Stimulated activated effector memory CD8-positive, alpha-beta T cell treated with anti-CD3 and anti-CD28 coated beads, Interleukin-12 subunit alpha, Interleukin-12 subunit beta, amount 100 ng/mL, for 72 hours (primary cell): Measurements from ENCODE around the gene HELZ.

Experiments
- ATAC-seq: fragments of 150-1000 bp; cut with Tn5 transposase; 2 replicates; pipeline ENCODE4 v1.10.0; 2021
- DNase-seq, 2 donors: peaks; one replicate each; pipeline ENCODE4 v3.0.0; 2021 to 2022; ENCODE audit warnings: low spot score in 2 of 2
- H3K27ac Mint-ChIP-seq: one replicate; pipeline ENCODE4 v1.8.0; 2022; ENCODE audit warnings: mild to moderate bottlenecking, mixed read lengths
- H3K36me3 Mint-ChIP-seq: one replicate; pipeline ENCODE4 v1.8.0; 2022; ENCODE audit warnings: mild to moderate bottlenecking, mixed read lengths
- H3K4me1 Mint-ChIP-seq: one replicate; pipeline ENCODE4 v1.8.0; 2022; ENCODE audit warnings: mixed read lengths
- H3K4me3 Mint-ChIP-seq: one replicate; pipeline ENCODE4 v1.8.0; 2022; ENCODE audit warnings: mild to moderate bottlenecking, mixed read lengths
- H3K9me3 Mint-ChIP-seq: one replicate; pipeline ENCODE4 v1.8.0; 2022; ENCODE audit warnings: mixed read lengths

HELZ gene

GRCh38 chr17:67223924-67224323, 21.1 kb downstream of the HELZ start:
- peaks cover 70% of the 10 kb centered on the region for H3K36me3 Mint-ChIP-seq
- ATAC-seq (peak; percentile 93), DNase-seq (no peak)
- H3K4me3 Mint-ChIP-seq, result peak overlapping the region; percentile 39
- peaks cover 66% of the 10 kb centered on the region for H3K4me1 Mint-ChIP-seq
- H3K27ac Mint-ChIP-seq, result peak overlapping the region; percentile 82
- H3K9me3 Mint-ChIP-seq, result no peaks in the 10 kb centered on the region

- ATAC-seq (peak; percentile 72), DNase-seq (no peak)
- H3K27ac Mint-ChIP-seq, result peak overlapping the region; percentile 66
- peaks cover 44% of the 10 kb centered on the region for H3K36me3 Mint-ChIP-seq
- H3K9me3 Mint-ChIP-seq, result no peaks in the 10 kb centered on the region
- peaks cover 66% of the 10 kb centered on the region for H3K4me1 Mint-ChIP-seq
- H3K4me3 Mint-ChIP-seq, result no peak overlapping the region
Measured at GRCh38 chr17:67221062-67221998, 23.7 kb downstream of the HELZ start.

- no peak overlapping the region for H3K27ac Mint-ChIP-seq
Measured at GRCh38 chr17:67218385-67218950, 26.5 kb downstream of the HELZ start.

GRCh38 chr17:67217446-67217845, 27.6 kb downstream of the HELZ start:
- Mint-ChIP-seq H3K36me3 (peaks cover 19% of the 10 kb centered on the region), H3K27ac (no peak overlapping the region), H3K4me1 (peaks cover 36% of the 10 kb centered on the region), H3K4me3 (no peak overlapping the region), H3K9me3 (no peaks in the 10 kb centered on the region)
- ATAC-seq (no peak), DNase-seq (no peak)

More at GRCh38 chr17:67218385-67218950, 26.5 kb downstream of the HELZ start:
- Mint-ChIP-seq H3K4me1 (peaks cover 46% of the 10 kb centered on the region), H3K4me3 (no peak overlapping the region), H3K36me3 (peaks cover 29% of the 10 kb centered on the region), H3K9me3 (no peaks in the 10 kb centered on the region)
- DNase-seq (no peak), ATAC-seq (no peak)

- no peak overlapping the region for H3K27ac Mint-ChIP-seq
- no peaks in the 10 kb centered on the region for H3K9me3 Mint-ChIP-seq
- ATAC-seq (no peak), DNase-seq (no peak)
- H3K36me3 Mint-ChIP-seq, result peaks cover 14% of the 10 kb centered on the region
- peaks cover 30% of the 10 kb centered on the region for H3K4me1 Mint-ChIP-seq
- H3K4me3 Mint-ChIP-seq, result no peak overlapping the region
Measured at GRCh38 chr17:67216578-67217320, 28.2 kb downstream of the HELZ start.

GRCh38 chr17:67215991-67216421, 29.0 kb downstream of the HELZ start:
- no peak for DNase-seq
- H3K9me3 Mint-ChIP-seq, result no peaks in the 10 kb centered on the region
- H3K36me3 Mint-ChIP-seq, result peaks cover 10% of the 10 kb centered on the region
- no peak for ATAC-seq
- H3K4me3 Mint-ChIP-seq, result no peak overlapping the region
- no peak overlapping the region for H3K27ac Mint-ChIP-seq
- H3K4me1 Mint-ChIP-seq, result peaks cover 25% of the 10 kb centered on the region

- Mint-ChIP-seq H3K36me3 (peaks cover 31% of the 10 kb centered on the region), H3K27ac (no peak overlapping the region), H3K9me3 (no peaks in the 10 kb centered on the region), H3K4me3 (no peak overlapping the region), H3K4me1 (peaks cover 26% of the 10 kb centered on the region)
- DNase-seq (no peak), ATAC-seq (no peak)
Measured at GRCh38 chr17:67212714-67213417, 32.1 kb downstream of the HELZ start.

GRCh38 chr17:67212231-67212630, 32.8 kb downstream of the HELZ start:
- Mint-ChIP-seq H3K4me3 (no peak overlapping the region), H3K27ac (no peak overlapping the region), H3K9me3 (no peaks in the 10 kb centered on the region), H3K4me1 (peaks cover 29% of the 10 kb centered on the region), H3K36me3 (peaks cover 37% of the 10 kb centered on the region)
- no peak for ATAC-seq
- DNase-seq, result no peak

GRCh38 chr17:67211742-67212141, 33.3 kb downstream of the HELZ start:
- Mint-ChIP-seq H3K4me3 (no peak overlapping the region), H3K36me3 (peaks cover 42% of the 10 kb centered on the region), H3K4me1 (peaks cover 29% of the 10 kb centered on the region), H3K9me3 (no peaks in the 10 kb centered on the region), H3K27ac (no peak overlapping the region)
- ATAC-seq (no peak), DNase-seq (no peak)

GRCh38 chr17:67210915-67211314, 34.1 kb downstream of the HELZ start:
- H3K27ac Mint-ChIP-seq, result no peak overlapping the region
- DNase-seq (no peak), ATAC-seq (no peak)
- H3K4me1 Mint-ChIP-seq, result peaks cover 34% of the 10 kb centered on the region
- H3K4me3 Mint-ChIP-seq, result no peak overlapping the region
- H3K36me3 Mint-ChIP-seq, result peaks cover 45% of the 10 kb centered on the region
- H3K9me3 Mint-ChIP-seq, result no peaks in the 10 kb centered on the region

- H3K4me3 Mint-ChIP-seq, result no peak overlapping the region
- peak overlapping the region; percentile 64 for H3K27ac Mint-ChIP-seq
- H3K36me3 Mint-ChIP-seq, result peaks cover 67% of the 10 kb centered on the region
- no peak for DNase-seq
- no peak for ATAC-seq
- peaks cover 36% of the 10 kb centered on the region for H3K4me1 Mint-ChIP-seq
- no peaks in the 10 kb centered on the region for H3K9me3 Mint-ChIP-seq
Measured at GRCh38 chr17:67208232-67208631, 36.8 kb downstream of the HELZ start.

- Mint-ChIP-seq H3K27ac (no peak overlapping the region), H3K4me3 (no peak overlapping the region), H3K9me3 (no peaks in the 10 kb centered on the region), H3K4me1 (peaks cover 35% of the 10 kb centered on the region), H3K36me3 (peaks cover 88% of the 10 kb centered on the region)
- DNase-seq, result no peak
- no peak for ATAC-seq
Measured at GRCh38 chr17:67203818-67204217, 41.2 kb downstream of the HELZ start.

- Mint-ChIP-seq H3K9me3 (peaks cover under 1% of the 10 kb centered on the region), H3K27ac (no peak overlapping the region), H3K36me3 (peaks cover 89% of the 10 kb centered on the region), H3K4me1 (peaks cover 26% of the 10 kb centered on the region), H3K4me3 (no peak overlapping the region)
- ATAC-seq (no peak), DNase-seq (no peak)
Measured at GRCh38 chr17:67202503-67202902, 42.5 kb downstream of the HELZ start.

GRCh38 chr17:67200727-67201301, 44.2 kb downstream of the HELZ start:
- Mint-ChIP-seq H3K4me3 (no peak overlapping the region), H3K9me3 (peaks cover 5% of the 10 kb centered on the region), H3K27ac (no peak overlapping the region), H3K4me1 (peaks cover 31% of the 10 kb centered on the region), H3K36me3 (peaks cover 94% of the 10 kb centered on the region)
- DNase-seq (no peak), ATAC-seq (no peak)

GRCh38 chr17:67198131-67198530, 46.9 kb downstream of the HELZ start:
- Mint-ChIP-seq H3K4me3 (no peak overlapping the region), H3K9me3 (peaks cover 5% of the 10 kb centered on the region), H3K36me3 (peaks cover 97% of the 10 kb centered on the region), H3K4me1 (peaks cover 23% of the 10 kb centered on the region), H3K27ac (no peak overlapping the region)
- DNase-seq (no peak), ATAC-seq (no peak)
